ENCODE measurements around the gene ALG9. TPM values are rescaled to one million over a fixed set of nuclear protein-coding genes. Genes with fewer than 3 reads are reported as not detected.

ALG9 gene
- total RNA-seq, 4 donors from 2014 or later = 26.2 to 74.3 (median 31.4) TPM

GRCh38 chr11:111917312-111917711, 45.9 kb upstream of the ALG9 start:
- no peak overlapping the region for H3K27ac ChIP-seq
- TF ChIP-seq POLR2AphosphoS5 (IDR thresholded peaks at IDR 0.05) (no peak), CTCF (IDR thresholded peaks at IDR 0.05) (no peak), EP300 (IDR thresholded peaks at IDR 0.05) (no peak), POLR2A (IDR thresholded peaks at IDR 0.05) (no peak)
- H3K9me3 ChIP-seq = no peaks in the 10 kb centered on the region
- H3K4me3 ChIP-seq = no peak overlapping the region
- peaks cover 36% of the 10 kb centered on the region for H3K4me1 ChIP-seq
- H3K36me3 ChIP-seq = no peaks in the 10 kb centered on the region
- WGBS = 95% methylated on average over 2 of the region's 2 CpGs
- DNase-seq (ENCODE audit: low spot score in 2 of 2) = no peak
- no peaks in the 10 kb centered on the region for H3K27me3 ChIP-seq

- Histone ChIP-seq H3K9me3 (no peaks in the 10 kb centered on the region), H3K27ac (no peak overlapping the region), H3K4me1 (peaks cover 39% of the 10 kb centered on the region), H3K36me3 (no peaks in the 10 kb centered on the region), H3K27me3 (no peaks in the 10 kb centered on the region), H3K4me3 (no peak overlapping the region)
- WGBS = 100% methylated on average over 1 of the region's 1 CpG
- no peak for TF ChIP-seq CTCF (IDR thresholded peaks at IDR 0.05)
- no peak for DNase-seq (ENCODE audit: low spot score in 2 of 2)
These were observed 45.4 kb upstream of the ALG9 start for GRCh38 chr11:111916768-111917167.

GRCh38 chr11:111913997-111914396, 42.6 kb upstream of the ALG9 start:
- H3K27me3 ChIP-seq = no peaks in the 10 kb centered on the region
- TF ChIP-seq POLR2AphosphoS5 (IDR thresholded peaks at IDR 0.05) (no peak), POLR2A (IDR thresholded peaks at IDR 0.05) (no peak), EP300 (IDR thresholded peaks at IDR 0.05) (no peak), CTCF (IDR thresholded peaks at IDR 0.05) (no peak)
- H3K4me3 ChIP-seq = peak overlapping the region; percentile 61
- no peaks in the 10 kb centered on the region for H3K36me3 ChIP-seq
- no peaks in the 10 kb centered on the region for H3K9me3 ChIP-seq
- peak overlapping the region; percentile 93 for H3K27ac ChIP-seq
- DNase-seq (ENCODE audit: low spot score in 2 of 2) = peak in 1 of 2 donors; percentile 77
- 9% methylated on average over 4 of the region's 4 CpGs for WGBS
- H3K4me1 ChIP-seq = peaks cover 63% of the 10 kb centered on the region

- 54% methylated on average over 18 of the region's 24 CpGs for WGBS
- H3K36me3 ChIP-seq = peaks cover 3% of the 10 kb centered on the region
- H3K9me3 ChIP-seq = no peaks in the 10 kb centered on the region
- peaks cover 60% of the 10 kb centered on the region for H3K4me1 ChIP-seq
- H3K27me3 ChIP-seq = no peaks in the 10 kb centered on the region
- DNase-seq (ENCODE audit: low spot score in 2 of 2) = no peak
- H3K4me3 ChIP-seq = peak overlapping the region; percentile 61
- peak overlapping the region; percentile 93 for H3K27ac ChIP-seq
- TF ChIP-seq CTCF (IDR thresholded peaks at IDR 0.05) (no peak), POLR2A (IDR thresholded peaks at IDR 0.05) (no peak), EP300 (IDR thresholded peaks at IDR 0.05) (no peak), POLR2AphosphoS5 (IDR thresholded peaks at IDR 0.05) (no peak)
These were observed 41.9 kb upstream of the ALG9 start for GRCh38 chr11:111913031-111913861.

- H3K4me3 ChIP-seq = peak within 1 kb of the TSS; percentile 61
- H3K27ac ChIP-seq = peak within 1 kb of the TSS; percentile 93
- WGBS = 1% methylated on average over 8 of the region's 26 CpGs
- TF ChIP-seq POLR2AphosphoS5 (IDR thresholded peaks at IDR 0.05) (no peak), CTCF (IDR thresholded peaks at IDR 0.05) (no peak), POLR2A (IDR thresholded peaks at IDR 0.05) (no peak), EP300 (IDR thresholded peaks at IDR 0.05) (no peak)
- no peaks in the 10 kb centered on the region for H3K9me3 ChIP-seq
- H3K4me1 ChIP-seq = peaks cover 55% of the 10 kb centered on the region
- DNase-seq (ENCODE audit: low spot score in 2 of 2) = no peak
- H3K36me3 ChIP-seq = peaks cover 5% of the 10 kb centered on the region
- H3K27me3 ChIP-seq = no peaks in the 10 kb centered on the region
These were observed 41.2 kb upstream of the ALG9 start, which contains the start of gene HSPB2 for GRCh38 chr11:111912535-111912934. HSPB2 (plus strand) TSS chr11:111912734; CDS start chr11:111912830, 96 bp downstream.
